ENCODE results near the gene DDOST.
"Not testable (repeated sequence)": the region's sequence is repeated elsewhere in the genome, so short reads cannot be mapped to it uniquely, and the experiment has no call there.

The DDOST gene

GRCh38 chr1:20625176-20626097 is 35.7 kb downstream of the DDOST start:
- DNase-seq (ENCODE audit: low read depth in 2 of 2) = no peak

GRCh38 chr1:20624709-20625108 is 36.5 kb downstream of the DDOST start:
- DNase-seq (ENCODE audit: low read depth in 2 of 2) = no peak

GRCh38 chr1:20621012-20621411 is 40.2 kb downstream of the DDOST start:
- no peak for DNase-seq (ENCODE audit: low read depth in 2 of 2)

GRCh38 chr1:20619999-20620398 is 41.2 kb downstream of the DDOST start:
- no peak for DNase-seq (ENCODE audit: low read depth in 2 of 2)

- no peak for DNase-seq (ENCODE audit: low read depth in 2 of 2)
These were observed 42.6 kb downstream of the DDOST start for GRCh38 chr1:20618550-20618949.

GRCh38 chr1:20616847-20617487 is 44.2 kb downstream of the DDOST start:
- no peak for DNase-seq (ENCODE audit: low read depth in 2 of 2)

- DNase-seq (ENCODE audit: low read depth in 2 of 2) = no peak
These were observed 45.0 kb downstream of the DDOST start for GRCh38 chr1:20615946-20616846.

GRCh38 chr1:20614131-20614579 is 47.0 kb downstream of the DDOST start:
- DNase-seq (ENCODE audit: low read depth in 2 of 2) = no peak

- DNase-seq (ENCODE audit: low read depth in 2 of 2) = no peak
These were observed 48.9 kb downstream of the DDOST start for GRCh38 chr1:20612221-20612746.

- DNase-seq (ENCODE audit: low read depth in 2 of 2) = no peak
These were observed 49.5 kb downstream of the DDOST start for GRCh38 chr1:20611652-20612051.

- no peak for DNase-seq (ENCODE audit: low read depth in 2 of 2)
These were observed 50.2 kb downstream of the DDOST start for GRCh38 chr1:20610970-20611369.

GRCh38 chr1:20609541-20609940 is 51.6 kb downstream of the DDOST start:
- DNase-seq (ENCODE audit: low read depth in 2 of 2) = no peak

GRCh38 chr1:20606801-20607570 is 54.2 kb downstream of the DDOST start:
- not testable (repeated sequence) for DNase-seq (ENCODE audit: low read depth in 2 of 2)

- DNase-seq (ENCODE audit: low read depth in 2 of 2) = no peak
These were observed 56.5 kb downstream of the DDOST start for GRCh38 chr1:20604678-20605077.

GRCh38 chr1:20603504-20604464 is 57.4 kb downstream of the DDOST start:
- DNase-seq (ENCODE audit: low read depth in 2 of 2) = no peak

- DNase-seq (ENCODE audit: low read depth in 2 of 2) = no peak
These were observed 58.2 kb downstream of the DDOST start for GRCh38 chr1:20602851-20603450.

All from stimulated activated CD8-positive, alpha-beta memory T cell treated with anti-CD3 and anti-CD28 coated beads, Interleukin-15, amount 100 ng/mL, for 48 hours (primary cell).